ENCODE measurements around the gene RS1.

DNA sequence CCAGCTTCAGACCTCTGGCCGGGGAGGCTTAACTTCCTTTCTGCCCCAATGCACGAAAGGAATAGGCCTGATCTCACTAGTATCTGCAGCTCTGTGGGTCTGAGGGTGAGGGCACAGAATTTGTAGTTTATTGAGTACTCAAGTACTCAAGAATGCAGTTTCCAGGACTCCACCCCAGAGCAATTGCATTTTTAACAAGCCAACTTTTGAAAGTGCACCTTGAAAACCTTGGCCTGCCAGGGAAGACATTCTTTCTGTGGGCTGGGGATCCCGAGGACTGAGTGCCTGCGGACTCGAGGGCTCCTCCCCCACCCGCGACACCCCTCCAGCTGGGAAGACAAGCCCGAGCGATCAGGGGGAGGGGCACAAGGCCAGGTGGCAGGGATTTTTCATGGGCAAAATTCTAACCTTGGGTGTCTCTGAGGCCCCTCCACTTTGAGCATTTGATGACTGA is 22.4 kb downstream of the RS1 start:
- no peak for TF ChIP-seq ZSCAN23 (tag by site-specific recombination; IDR thresholded peaks at IDR 0.05)
- TF ChIP-seq, protein P1, sequence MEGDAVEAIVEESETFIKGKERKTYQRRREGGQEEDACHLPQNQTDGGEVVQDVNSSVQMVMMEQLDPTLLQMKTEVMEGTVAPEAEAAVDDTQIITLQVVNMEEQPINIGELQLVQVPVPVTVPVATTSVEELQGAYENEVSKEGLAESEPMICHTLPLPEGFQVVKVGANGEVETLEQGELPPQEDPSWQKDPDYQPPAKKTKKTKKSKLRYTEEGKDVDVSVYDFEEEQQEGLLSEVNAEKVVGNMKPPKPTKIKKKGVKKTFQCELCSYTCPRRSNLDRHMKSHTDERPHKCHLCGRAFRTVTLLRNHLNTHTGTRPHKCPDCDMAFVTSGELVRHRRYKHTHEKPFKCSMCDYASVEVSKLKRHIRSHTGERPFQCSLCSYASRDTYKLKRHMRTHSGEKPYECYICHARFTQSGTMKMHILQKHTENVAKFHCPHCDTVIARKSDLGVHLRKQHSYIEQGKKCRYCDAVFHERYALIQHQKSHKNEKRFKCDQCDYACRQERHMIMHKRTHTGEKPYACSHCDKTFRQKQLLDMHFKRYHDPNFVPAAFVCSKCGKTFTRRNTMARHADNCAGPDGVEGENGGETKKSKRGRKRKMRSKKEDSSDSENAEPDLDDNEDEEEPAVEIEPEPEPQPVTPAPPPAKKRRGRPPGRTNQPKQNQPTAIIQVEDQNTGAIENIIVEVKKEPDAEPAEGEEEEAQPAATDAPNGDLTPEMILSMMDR (tag by site-specific recombination; IDR thresholded peaks at IDR 0.05) = no peak
- TF ChIP-seq, protein P2, sequence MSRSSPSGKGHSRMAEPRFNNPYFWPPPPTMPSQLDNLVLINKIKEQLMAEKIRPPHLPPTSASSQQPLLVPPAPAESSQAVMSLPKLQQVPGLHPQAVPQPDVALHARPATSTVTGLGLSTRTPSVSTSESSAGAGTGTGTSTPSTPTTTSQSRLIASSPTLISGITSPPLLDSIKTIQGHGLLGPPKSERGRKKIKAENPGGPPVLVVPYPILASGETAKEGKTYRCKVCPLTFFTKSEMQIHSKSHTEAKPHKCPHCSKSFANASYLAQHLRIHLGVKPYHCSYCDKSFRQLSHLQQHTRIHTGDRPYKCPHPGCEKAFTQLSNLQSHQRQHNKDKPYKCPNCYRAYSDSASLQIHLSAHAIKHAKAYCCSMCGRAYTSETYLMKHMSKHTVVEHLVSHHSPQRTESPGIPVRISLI (tag by site-specific recombination; IDR thresholded peaks at IDR 0.05) = no peak
- TF ChIP-seq, protein P3, sequence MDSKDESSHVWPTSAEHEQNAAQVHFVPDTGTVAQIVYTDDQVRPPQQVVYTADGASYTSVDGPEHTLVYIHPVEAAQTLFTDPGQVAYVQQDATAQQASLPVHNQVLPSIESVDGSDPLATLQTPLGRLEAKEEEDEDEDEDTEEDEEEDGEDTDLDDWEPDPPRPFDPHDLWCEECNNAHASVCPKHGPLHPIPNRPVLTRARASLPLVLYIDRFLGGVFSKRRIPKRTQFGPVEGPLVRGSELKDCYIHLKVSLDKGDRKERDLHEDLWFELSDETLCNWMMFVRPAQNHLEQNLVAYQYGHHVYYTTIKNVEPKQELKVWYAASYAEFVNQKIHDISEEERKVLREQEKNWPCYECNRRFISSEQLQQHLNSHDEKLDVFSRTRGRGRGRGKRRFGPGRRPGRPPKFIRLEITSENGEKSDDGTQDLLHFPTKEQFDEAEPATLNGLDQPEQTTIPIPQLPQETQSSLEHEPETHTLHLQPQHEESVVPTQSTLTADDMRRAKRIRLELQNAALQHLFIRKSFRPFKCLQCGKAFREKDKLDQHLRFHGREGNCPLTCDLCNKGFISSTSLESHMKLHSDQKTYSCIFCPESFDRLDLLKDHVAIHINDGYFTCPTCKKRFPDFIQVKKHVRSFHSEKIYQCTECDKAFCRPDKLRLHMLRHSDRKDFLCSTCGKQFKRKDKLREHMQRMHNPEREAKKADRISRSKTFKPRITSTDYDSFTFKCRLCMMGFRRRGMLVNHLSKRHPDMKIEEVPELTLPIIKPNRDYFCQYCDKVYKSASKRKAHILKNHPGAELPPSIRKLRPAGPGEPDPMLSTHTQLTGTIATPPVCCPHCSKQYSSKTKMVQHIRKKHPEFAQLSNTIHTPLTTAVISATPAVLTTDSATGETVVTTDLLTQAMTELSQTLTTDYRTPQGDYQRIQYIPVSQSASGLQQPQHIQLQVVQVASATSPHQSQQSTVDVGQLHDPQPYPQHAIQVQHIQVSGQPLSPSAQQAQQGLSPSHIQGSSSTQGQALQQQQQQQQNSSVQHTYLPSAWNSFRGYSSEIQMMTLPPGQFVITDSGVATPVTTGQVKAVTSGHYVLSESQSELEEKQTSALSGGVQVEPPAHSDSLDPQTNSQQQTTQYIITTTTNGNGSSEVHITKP (tag by site-specific recombination; IDR thresholded peaks at IDR 0.05) = no peak
- TF ChIP-seq BCL11A (tag by site-specific recombination; IDR thresholded peaks at IDR 0.05; ENCODE audit: low read depth) = no peak
- TF ChIP-seq, protein P4, sequence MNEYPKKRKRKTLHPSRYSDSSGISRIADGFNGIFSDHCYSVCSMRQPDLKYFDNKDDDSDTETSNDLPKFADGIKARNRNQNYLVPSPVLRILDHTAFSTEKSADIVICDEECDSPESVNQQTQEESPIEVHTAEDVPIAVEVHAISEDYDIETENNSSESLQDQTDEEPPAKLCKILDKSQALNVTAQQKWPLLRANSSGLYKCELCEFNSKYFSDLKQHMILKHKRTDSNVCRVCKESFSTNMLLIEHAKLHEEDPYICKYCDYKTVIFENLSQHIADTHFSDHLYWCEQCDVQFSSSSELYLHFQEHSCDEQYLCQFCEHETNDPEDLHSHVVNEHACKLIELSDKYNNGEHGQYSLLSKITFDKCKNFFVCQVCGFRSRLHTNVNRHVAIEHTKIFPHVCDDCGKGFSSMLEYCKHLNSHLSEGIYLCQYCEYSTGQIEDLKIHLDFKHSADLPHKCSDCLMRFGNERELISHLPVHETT (tag by site-specific recombination; IDR thresholded peaks at IDR 0.05) = no peak
